C4-2B (cell line): Measurements from ENCODE around the gene LUZP1.

Experiments
- CTCF ChIP-seq: fragments of 450-650 bp; conservative IDR thresholded peaks from 2 replicates; pipeline ENCODE4 v1.5.1; 2017; ENCODE audit warnings: mild to moderate bottlenecking
- ZFX ChIP-seq: fragments of 450-650 bp; IDR thresholded peaks from 2 replicates; pipeline ENCODE4 v1.6.1; 2017

GRCh38 chr1:23169195-23169575 lies 529 bp upstream of the LUZP1 start:
- no peak for TF ChIP-seq CTCF
- no peak for TF ChIP-seq ZFX
